HepG2 (cell line): ENCODE results near the gene SHC3. TPM values are rescaled to one million over a fixed set of nuclear protein-coding genes. Genes with fewer than 3 reads are reported as not detected.

Source experiments
- ATAC-seq: fragments of 200-7000 bp; cut with Tn5 transposase; 3 replicates; pipeline ENCODE4 v1.9.1; 2020; ENCODE audit warnings: mild to moderate bottlenecking, moderate library complexity
- BruUV-seq: library from RNA; stranded (reverse); fragments of 400-500 nt; replicated peaks from 2 replicates; lab custom pipeline; 2021; lab: Mats Ljungman, UMichigan
- CTCF ChIA-PET: fragments of 300-600 bp; formaldehyde crosslinking; extraction: SDS; loops from one replicate; lab custom pipeline; 2021; ENCODE audit warnings: low total read pairs, inconsistent platforms, low intra/inter-chr PET ratio; lab: Yijun Ruan, JAX
- POLR2A ChIA-PET: fragments of 350-600 bp; sonication (Branson Sonifier 250); formaldehyde crosslinking; loops from one replicate; lab custom pipeline; 2020; ENCODE audit warnings: antibody characterized with exemption, inconsistent platforms; lab: Yijun Ruan, JAX
- DNase-seq: peaks from one replicate; pipeline ENCODE4 v3.0.0-alpha.2; 2015; ENCODE audit warnings: low spot score
- FAIRE-seq: peaks from 3 replicates; lab custom pipeline; 2011; peaks lifted over from hg19 to GRCh38; lab: Jason Lieb, UNC
- H2AFZ ChIP-seq: one replicate; pipeline ENCODE4 v1.6.1; 2011; ENCODE audit warnings: low read length, inconsistent platforms
- H3K27ac ChIP-seq: fragments of 300-600 bp; 3 replicates; pipeline ENCODE4 v1.8.0; 2011; ENCODE audit warnings: mixed run types, mild to moderate bottlenecking, mixed read lengths, low read length, inconsistent platforms; ENCODE audit not compliant: insufficient read depth; ENCODE audit errors: extremely low read length
- H3K27me3 ChIP-seq, 2 experiments: fragments of 200-600 bp in 1 of 2; 2 replicates in 1 of 2; 3 replicates in 1 of 2; pipeline versions ENCODE4 v1.6.0 to v1.8.0; 2011; ENCODE audit warnings: low read length in 2 of 2, mild to moderate bottlenecking in 2 of 2, moderate library complexity in 2 of 2, inconsistent platforms in 1 of 2; ENCODE audit not compliant: insufficient read depth in 2 of 2, control insufficient read depth in 1 of 2
- H3K36me3 ChIP-seq, 2 experiments: fragments of 200-600 bp in 1 of 2; replicated peaks in 1 of 2; 2 replicates in 1 of 2; 3 replicates in 1 of 2; pipeline versions ENCODE4 v1.5.1 to v1.8.0; 2011; ENCODE audit warnings: low read length in 2 of 2, inconsistent platforms in 1 of 2; ENCODE audit not compliant: insufficient read depth in 2 of 2, control insufficient read depth in 1 of 2
- H3K4me1 ChIP-seq: 2 replicates; pipeline ENCODE4 v1.5.1; 2012; ENCODE audit warnings: low read length, inconsistent platforms; ENCODE audit not compliant: insufficient read depth
- H3K4me2 ChIP-seq: 2 replicates; pipeline ENCODE4 v1.6.0; 2011; ENCODE audit warnings: low read depth, low read length, inconsistent platforms
- H3K4me3 ChIP-seq, 3 experiments: fragments of 200-600 bp in 1 of 3; sonication (generic), shearing (Covaris generic) in 1 of 3; replicated peaks in 1 of 3; 2 replicates each; pipeline ENCODE4 v1.5.1; 2011 to 2016; ENCODE audit warnings: low read length in 3 of 3, inconsistent platforms in 2 of 3, low read depth in 2 of 3, mild to moderate bottlenecking in 2 of 3, control low read depth in 1 of 3, mixed read lengths in 1 of 3; ENCODE audit not compliant: insufficient read depth in 1 of 3
- H3K79me2 ChIP-seq: one replicate; pipeline ENCODE4 v1.6.1; 2011; ENCODE audit warnings: low read length, inconsistent platforms; ENCODE audit not compliant: insufficient read depth
- H3K9ac ChIP-seq: 2 replicates; pipeline ENCODE4 v1.6.0; 2011; ENCODE audit warnings: mild to moderate bottlenecking, low read depth, low read length, inconsistent platforms; ENCODE audit not compliant: insufficient read depth
- H3K9me3 ChIP-seq: 2 replicates; pipeline ENCODE4 v1.5.1; 2012; ENCODE audit warnings: mild to moderate bottlenecking, low read length
- H4K20me1 ChIP-seq: 2 replicates; pipeline ENCODE4 v1.6.0; 2011; ENCODE audit warnings: inconsistent platforms, mild to moderate bottlenecking, low read length, moderate library complexity; ENCODE audit not compliant: insufficient read depth
- BRD4 ChIP-seq: sonication (generic); formaldehyde crosslinking; IDR thresholded peaks from 2 replicates; pipeline ENCODE4 v1.4.0; 2020; ENCODE audit warnings: missing genetic modification reagents
- CREB1 ChIP-seq, 2 experiments: fragments of 450-650 bp in 1 of 2; IDR thresholded peaks; 2 replicates each; pipeline ENCODE4 v1.6.1; 2016 to 2017; ENCODE audit warnings: control low read depth in 1 of 2, mild to moderate bottlenecking in 1 of 2, missing compliant biosample characterization in 1 of 2, missing genetic modification characterization in 1 of 2
- ELF1 ChIP-seq: sonication (generic); formaldehyde crosslinking; IDR thresholded peaks from 2 replicates; pipeline ENCODE4 v1.4.0; 2020; ENCODE audit warnings: missing genetic modification reagents
- HNRNPK ChIP-seq: fragments of 200-400 bp; formaldehyde crosslinking; IDR thresholded peaks from 2 replicates; pipeline ENCODE4 v1.6.1; 2018; ENCODE audit warnings: low read length, low read depth, moderate library complexity, mild to moderate bottlenecking; ENCODE audit not compliant: poor library complexity, severe bottlenecking
- JUNB ChIP-seq: sonication (generic); formaldehyde crosslinking; IDR thresholded peaks from 2 replicates; pipeline ENCODE4 v1.8.0; 2022; ENCODE audit warnings: missing genetic modification reagents, mild to moderate bottlenecking, borderline replicate concordance
- MXI1 ChIP-seq: IDR thresholded peaks from 3 replicates; pipeline ENCODE4 v1.6.1; 2012; ENCODE audit warnings: low read depth, low read length, inconsistent platforms, borderline replicate concordance
- NR3C1 ChIP-seq: sonication (generic); formaldehyde crosslinking; IDR thresholded peaks from 2 replicates; pipeline ENCODE4 v1.4.0; 2020; ENCODE audit warnings: missing genetic modification reagents
- PHB2 ChIP-seq: fragments of 450-650 bp; IDR thresholded peaks from 2 replicates; pipeline ENCODE4 v1.6.1; 2018; ENCODE audit not compliant: partially characterized antibody
- ZBTB42 ChIP-seq: sonication (generic); formaldehyde crosslinking; IDR thresholded peaks from 2 replicates; pipeline ENCODE4 v1.5.0; 2020; ENCODE audit warnings: mild to moderate bottlenecking, missing genetic modification reagents
- ZNF570 ChIP-seq: sonication (generic); formaldehyde crosslinking; IDR thresholded peaks from 2 replicates; pipeline ENCODE4 v1.4.0; 2020; ENCODE audit warnings: mild to moderate bottlenecking, missing genetic modification reagents, borderline replicate concordance
- ZNF572 ChIP-seq: sonication (generic); formaldehyde crosslinking; IDR thresholded peaks from 2 replicates; pipeline ENCODE4 v1.5.1; 2020; ENCODE audit warnings: mild to moderate bottlenecking, missing genetic modification reagents
- WGBS: methylation state at CpG from one replicate; pipeline ENCODE4 v1.1.6; 2017; ENCODE audit warnings: low lambda C conversion rate; 5-methylcytosine and 5-hydroxymethylcytosine counted together
- in situ Hi-C: cut with HindIII; loops from 2 replicates; pipeline ENCODE4 v1.10.0; 2017; ENCODE audit warnings: low pct_unique_long_range_greater_than_20kb; ENCODE audit not compliant: extremely low pct_ligation_motif_present
- intact Hi-C: fragments of 100-400 bp; cut with micrococcal nuclease; formaldehyde crosslinking; loops from one replicate; pipeline ENCODE4 v1.10.0; 2022; ENCODE audit not compliant: unreplicated experiment
- polyA plus RNA-seq, 8 experiments: library from polyadenylated mRNA; depleted of rRNA in 3 of 8; stranded (reverse) in 7 of 8; unstranded in 1 of 8; fragments of >200 nt; fragmentation: Illumina TruSeq in 4 of 8; extraction: Trizol in 4 of 8; gene quantifications; 2 replicates each; pipeline versions ENCODE4 v1.2.1 to v1.2.3, GENCODE V29; 2011 to 2016; ENCODE audit warnings: low read depth in 4 of 8, missing spikeins in 1 of 8, mixed read lengths in 1 of 8; ENCODE audit not compliant: insufficient read depth in 1 of 8
- total RNA-seq, 5 experiments: library from RNA; depleted of rRNA; stranded (reverse); fragments of >200 nt; fragmentation: Illumina TruSeq; extraction: Trizol; gene quantifications; 2 replicates each; pipeline ENCODE4 v1.2.3, GENCODE V29; 2016; ENCODE audit warnings: low read depth in 1 of 5
- TF ChIP-seq, protein P1 (sequence below): sonication (generic); formaldehyde crosslinking; IDR thresholded peaks from 2 replicates; pipeline ENCODE4 v1.5.0; 2020; ENCODE audit warnings: missing genetic modification reagents, mild to moderate bottlenecking, borderline replicate concordance
- TF ChIP-seq, protein P2 (sequence below), 2 experiments: IDR thresholded peaks; 2 replicates each; pipeline ENCODE4 v1.6.1; 2011 to 2012; ENCODE audit warnings: low read length in 2 of 2, borderline replicate concordance in 1 of 2, low read depth in 1 of 2, mild to moderate bottlenecking in 1 of 2, moderate library complexity in 1 of 2
- TF ChIP-seq, protein P3 (sequence below): sonication (generic); formaldehyde crosslinking; IDR thresholded peaks from 2 replicates; pipeline ENCODE4 v1.4.0; 2020; ENCODE audit warnings: missing genetic modification reagents

SHC3 gene
- total and polyA plus RNA-seq, 2 of the 13 experiments (the other 11 are each of a cell fraction or from before 2014, with no cell fraction given), result 0.09 to 0.89 TPM

DNA sequence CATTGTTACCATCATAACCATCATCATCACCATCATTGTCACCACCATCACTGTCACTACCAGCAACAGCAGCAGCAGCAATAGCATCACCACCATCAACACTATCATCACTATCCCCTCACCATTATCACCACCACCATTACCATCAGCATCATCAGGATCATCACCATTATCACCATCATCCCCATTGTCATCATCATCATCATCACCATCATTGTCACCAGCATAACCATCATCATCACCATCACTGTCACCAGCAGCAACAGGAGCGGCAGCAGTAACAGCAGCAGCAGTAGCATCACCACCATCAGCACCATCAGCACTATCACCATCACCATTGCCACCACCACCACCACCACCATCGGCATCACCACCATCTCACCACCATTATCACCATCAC, 139.0 kb downstream of the SHC3 start:
- Histone ChIP-seq H3K9ac (no peak overlapping the region), H3K4me3 (no peak overlapping the region)
- TF ChIP-seq PHB2, result peak; percentile 34
- TF ChIP-seq ELF1, result no peak
- peak; percentile 91 for TF ChIP-seq CREB1 (IDR thresholded peaks at IDR 0.05)
- no peak for TF ChIP-seq CREB1 (CRISPR knock-in tag; IDR thresholded peaks at IDR 0.05)
- TF ChIP-seq, all 625 proteins: peak for 2
- Histone ChIP-seq H3K9me3 (no peaks in the 10 kb centered on the region), H3K36me3 (no peaks in the 10 kb centered on the region), H3K27ac (no peak overlapping the region), H2AFZ (no peak overlapping the region), H3K27me3 (no peaks in the 10 kb centered on the region), H3K4me2 (no peak overlapping the region), H4K20me1 (no peaks in the 10 kb centered on the region), H3K4me1 (no peaks in the 10 kb centered on the region), H3K79me2 (no peaks in the 10 kb centered on the region)
- BruUV-seq, result no TSS peak
- 17% methylated on average over 2 of the region's 2 CpGs for WGBS
- ATAC-seq (no peak), DNase-seq (no peak), FAIRE-seq (no peak)
- intact Hi-C loops, result no loop called here
- in situ Hi-C loops, result no loop called here
- CTCF ChIA-PET, result no interaction called here
- POLR2A ChIA-PET, result no interaction called here

DNA sequence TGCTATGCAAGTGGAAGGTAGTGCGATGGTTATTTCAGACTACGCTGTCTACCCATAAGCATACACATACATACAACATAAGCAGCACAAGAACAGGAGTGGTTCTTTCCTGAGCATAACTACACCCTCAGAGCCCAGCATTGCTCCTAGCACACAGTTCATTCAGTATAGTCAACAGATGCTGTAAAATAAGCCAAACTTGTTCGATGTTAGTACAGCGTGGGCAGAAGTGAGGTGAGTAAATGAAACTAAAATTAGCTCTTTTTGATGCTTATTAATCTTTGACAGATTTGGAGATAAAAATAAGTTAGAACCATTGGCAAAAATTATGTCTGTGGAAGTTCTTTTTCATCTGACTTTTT, 139.5 kb downstream of the SHC3 start:
- Histone ChIP-seq H3K36me3 (no peaks in the 10 kb centered on the region), H3K9me3 (no peaks in the 10 kb centered on the region), H2AFZ (no peak overlapping the region), H3K9ac (no peak overlapping the region), H4K20me1 (no peaks in the 10 kb centered on the region), H3K4me2 (no peak overlapping the region), H3K4me3 (no peak overlapping the region), H3K27ac (no peak overlapping the region), H3K79me2 (no peaks in the 10 kb centered on the region), H3K27me3 (no peaks in the 10 kb centered on the region), H3K4me1 (no peaks in the 10 kb centered on the region)
- FAIRE-seq (no peak), DNase-seq (no peak), ATAC-seq (no peak)
- in situ Hi-C loops, result no loop called here
- BruUV-seq, result no TSS peak
- ChIA-PET CTCF (no interaction called here), POLR2A (no interaction called here)
- 45% methylated on average over 4 of the region's 4 CpGs for WGBS
- intact Hi-C loops, result no loop called here
- TF ChIP-seq ZNF570 (CRISPR knock-in tag) (no peak), ZNF572 (CRISPR knock-in tag) (no peak), NR3C1 (no peak), MXI1 (no peak), ZBTB42 (CRISPR knock-in tag) (no peak), HNRNPK (no peak), BRD4 (CRISPR knock-in tag) (no peak), JUNB (CRISPR knock-in tag) (no peak)
- TF ChIP-seq, protein P1, sequence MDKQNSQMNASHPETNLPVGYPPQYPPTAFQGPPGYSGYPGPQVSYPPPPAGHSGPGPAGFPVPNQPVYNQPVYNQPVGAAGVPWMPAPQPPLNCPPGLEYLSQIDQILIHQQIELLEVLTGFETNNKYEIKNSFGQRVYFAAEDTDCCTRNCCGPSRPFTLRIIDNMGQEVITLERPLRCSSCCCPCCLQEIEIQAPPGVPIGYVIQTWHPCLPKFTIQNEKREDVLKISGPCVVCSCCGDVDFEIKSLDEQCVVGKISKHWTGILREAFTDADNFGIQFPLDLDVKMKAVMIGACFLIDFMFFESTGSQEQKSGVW (CRISPR knock-in tag), result no peak
- TF ChIP-seq, protein P2, sequence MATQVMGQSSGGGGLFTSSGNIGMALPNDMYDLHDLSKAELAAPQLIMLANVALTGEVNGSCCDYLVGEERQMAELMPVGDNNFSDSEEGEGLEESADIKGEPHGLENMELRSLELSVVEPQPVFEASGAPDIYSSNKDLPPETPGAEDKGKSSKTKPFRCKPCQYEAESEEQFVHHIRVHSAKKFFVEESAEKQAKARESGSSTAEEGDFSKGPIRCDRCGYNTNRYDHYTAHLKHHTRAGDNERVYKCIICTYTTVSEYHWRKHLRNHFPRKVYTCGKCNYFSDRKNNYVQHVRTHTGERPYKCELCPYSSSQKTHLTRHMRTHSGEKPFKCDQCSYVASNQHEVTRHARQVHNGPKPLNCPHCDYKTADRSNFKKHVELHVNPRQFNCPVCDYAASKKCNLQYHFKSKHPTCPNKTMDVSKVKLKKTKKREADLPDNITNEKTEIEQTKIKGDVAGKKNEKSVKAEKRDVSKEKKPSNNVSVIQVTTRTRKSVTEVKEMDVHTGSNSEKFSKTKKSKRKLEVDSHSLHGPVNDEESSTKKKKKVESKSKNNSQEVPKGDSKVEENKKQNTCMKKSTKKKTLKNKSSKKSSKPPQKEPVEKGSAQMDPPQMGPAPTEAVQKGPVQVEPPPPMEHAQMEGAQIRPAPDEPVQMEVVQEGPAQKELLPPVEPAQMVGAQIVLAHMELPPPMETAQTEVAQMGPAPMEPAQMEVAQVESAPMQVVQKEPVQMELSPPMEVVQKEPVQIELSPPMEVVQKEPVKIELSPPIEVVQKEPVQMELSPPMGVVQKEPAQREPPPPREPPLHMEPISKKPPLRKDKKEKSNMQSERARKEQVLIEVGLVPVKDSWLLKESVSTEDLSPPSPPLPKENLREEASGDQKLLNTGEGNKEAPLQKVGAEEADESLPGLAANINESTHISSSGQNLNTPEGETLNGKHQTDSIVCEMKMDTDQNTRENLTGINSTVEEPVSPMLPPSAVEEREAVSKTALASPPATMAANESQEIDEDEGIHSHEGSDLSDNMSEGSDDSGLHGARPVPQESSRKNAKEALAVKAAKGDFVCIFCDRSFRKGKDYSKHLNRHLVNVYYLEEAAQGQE (IDR thresholded peaks at IDR 0.05; ENCODE audit: borderline replicate concordance in 1 of 2, low read depth in 1 of 2, low read length in 2 of 2), result no peak
- TF ChIP-seq, protein P3, sequence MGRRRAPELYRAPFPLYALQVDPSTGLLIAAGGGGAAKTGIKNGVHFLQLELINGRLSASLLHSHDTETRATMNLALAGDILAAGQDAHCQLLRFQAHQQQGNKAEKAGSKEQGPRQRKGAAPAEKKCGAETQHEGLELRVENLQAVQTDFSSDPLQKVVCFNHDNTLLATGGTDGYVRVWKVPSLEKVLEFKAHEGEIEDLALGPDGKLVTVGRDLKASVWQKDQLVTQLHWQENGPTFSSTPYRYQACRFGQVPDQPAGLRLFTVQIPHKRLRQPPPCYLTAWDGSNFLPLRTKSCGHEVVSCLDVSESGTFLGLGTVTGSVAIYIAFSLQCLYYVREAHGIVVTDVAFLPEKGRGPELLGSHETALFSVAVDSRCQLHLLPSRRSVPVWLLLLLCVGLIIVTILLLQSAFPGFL (CRISPR knock-in tag), result no peak
